Measurements from ENCODE around the gene THSD4.

DNA sequence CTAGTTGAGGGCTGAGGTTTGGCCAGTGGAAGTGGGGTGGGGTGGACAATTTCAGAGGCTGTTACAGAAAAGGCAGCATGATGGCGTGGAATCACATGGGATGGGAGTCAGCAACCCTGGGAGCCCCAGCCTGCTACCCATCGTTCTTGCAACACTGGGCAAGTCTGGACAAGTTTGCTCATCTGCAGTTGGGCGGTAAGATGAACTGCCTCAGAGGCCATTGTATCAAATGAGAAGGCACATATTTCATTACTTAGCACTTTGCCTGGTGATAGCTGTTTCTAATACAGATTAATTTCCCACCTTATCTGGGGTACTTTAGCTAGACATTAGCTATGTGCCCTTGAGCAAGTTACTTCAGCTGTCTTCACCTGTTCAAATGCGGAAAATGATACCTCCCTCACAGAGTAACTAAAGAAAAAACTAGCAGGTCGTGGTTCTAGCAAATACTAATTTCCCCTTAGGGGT is 248.9 kb downstream of the THSD4 start:
- TF ChIP-seq POLR2AphosphoS5 (IDR thresholded peaks at IDR 0.05; ENCODE audit: borderline replicate concordance, low read depth, low read length), result no peak
- no peak for TF ChIP-seq EZH2 (IDR thresholded peaks at IDR 0.05)
- TF ChIP-seq FOXP2 (optimal IDR thresholded peaks at IDR 0.05; ENCODE audit: control extremely low read depth, extremely low read length, insufficient read depth), result no peak

All from SK-N-MC (cell line).